GM18511 (cell line): ENCODE measurements around the gene DBNL.

ENCODE experiments used
- ATAC-seq: cut with Tn5 transposase; IDR thresholded peaks from one replicate; pipeline ENCODE4 v1.9.1; 2021; ENCODE audit warnings: mild to moderate bottlenecking, moderate library complexity; ENCODE audit not compliant: unreplicated experiment

Gene DBNL

DNA sequence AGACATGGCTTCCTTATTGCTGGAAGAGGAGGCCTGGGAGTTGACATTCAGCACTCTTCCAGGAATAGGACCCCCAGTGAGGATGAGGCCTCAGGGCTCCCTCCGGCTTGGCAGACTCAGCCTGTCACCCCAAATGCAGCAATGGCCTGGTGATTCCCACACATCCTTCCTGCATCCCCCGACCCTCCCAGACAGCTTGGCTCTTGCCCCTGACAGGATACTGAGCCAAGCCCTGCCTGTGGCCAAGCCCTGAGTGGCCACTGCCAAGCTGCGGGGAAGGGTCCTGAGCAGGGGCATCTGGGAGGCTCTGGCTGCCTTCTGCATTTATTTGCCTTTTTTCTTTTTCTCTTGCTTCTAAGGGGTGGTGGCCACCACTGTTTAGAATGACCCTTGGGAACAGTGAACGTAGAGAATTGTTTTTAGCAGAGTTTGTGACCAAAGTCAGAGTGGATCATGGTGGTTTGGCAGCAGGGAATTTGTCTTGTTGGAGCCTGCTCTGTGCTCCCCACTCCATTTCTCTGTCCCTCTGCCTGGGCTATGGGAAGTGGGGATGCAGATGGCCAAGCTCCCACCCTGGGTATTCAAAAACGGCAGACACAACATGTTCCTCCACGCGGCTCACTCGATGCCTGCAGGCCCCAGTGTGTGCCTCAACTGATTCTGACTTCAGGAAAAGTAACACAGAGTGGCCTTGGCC is 16.6 kb downstream of the DBNL start:
- ATAC-seq: no peak

DNA sequence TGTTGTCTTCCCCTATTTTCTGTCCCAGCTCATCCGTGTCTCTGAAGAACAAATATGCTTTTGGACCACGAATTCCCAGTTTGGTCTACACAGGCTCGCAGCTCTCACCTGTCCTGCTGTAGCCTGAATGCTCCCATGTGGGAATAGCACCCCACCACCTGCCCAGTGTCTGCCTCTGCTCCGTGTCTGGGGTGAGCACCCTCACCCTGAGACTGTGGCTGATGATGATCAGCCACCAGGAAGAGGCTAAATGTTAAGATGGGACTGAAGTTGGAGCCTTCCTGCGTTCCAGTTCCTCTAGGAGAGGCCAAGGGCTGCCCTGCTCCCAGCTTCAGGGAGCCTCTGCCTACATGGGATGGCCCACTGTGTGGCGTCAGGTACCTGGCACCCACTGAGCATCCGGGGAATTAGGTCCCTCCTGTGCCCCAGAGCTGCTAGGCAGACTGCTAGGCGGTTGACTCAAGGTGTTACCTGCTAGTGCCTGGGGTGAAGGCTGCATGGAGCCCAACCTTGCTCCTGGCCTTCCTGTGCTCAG is 17.2 kb downstream of the DBNL start:
- ATAC-seq: no peak

GRCh38 chr7:44062180-44062902 is 17.8 kb downstream of the DBNL start:
- ATAC-seq: no peak

DNA sequence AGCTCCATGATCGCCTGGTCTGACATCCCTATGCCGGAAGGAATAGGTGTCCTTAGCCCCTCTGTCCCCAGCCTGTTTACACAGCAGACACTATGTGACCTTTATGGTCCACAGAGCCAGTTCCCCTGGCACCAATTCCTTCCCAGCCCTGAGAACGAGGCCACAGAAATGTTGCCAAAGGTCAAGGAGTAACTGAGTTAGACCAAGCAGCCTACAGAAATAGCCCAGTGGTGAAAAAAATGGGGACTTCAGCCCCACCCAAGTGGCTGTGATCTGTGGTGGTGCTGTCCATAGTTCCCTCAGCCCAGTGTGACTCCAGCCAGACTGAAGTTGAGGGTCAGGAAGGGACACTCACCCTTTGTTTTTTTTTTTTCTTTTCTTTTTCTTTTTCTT is 18.4 kb downstream of the DBNL start:
- ATAC-seq: no peak

DNA sequence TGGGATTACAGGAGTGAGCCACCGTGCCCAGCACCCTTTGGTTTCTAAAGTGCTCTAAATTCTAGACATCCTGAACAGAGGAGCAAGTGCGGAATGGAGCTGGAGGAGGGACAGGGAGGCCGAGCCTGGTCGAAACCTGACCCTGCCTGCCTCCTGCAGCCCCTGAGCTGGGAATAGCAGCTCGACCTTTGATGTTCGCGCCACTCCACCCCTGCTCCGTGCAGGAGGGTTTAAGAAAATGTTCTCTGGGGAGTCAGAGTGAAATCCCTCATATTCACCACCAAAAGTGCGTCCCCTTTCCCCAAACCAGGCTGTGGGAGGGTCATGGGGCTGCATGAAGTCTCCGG is 19.0 kb downstream of the DBNL start:
- no peak for ATAC-seq

GRCh38 chr7:44063894-44064651 is 19.6 kb downstream of the DBNL start:
- ATAC-seq: no peak

GRCh38 chr7:44064791-44065430 is 20.4 kb downstream of the DBNL start:
- ATAC-seq: no peak

DNA sequence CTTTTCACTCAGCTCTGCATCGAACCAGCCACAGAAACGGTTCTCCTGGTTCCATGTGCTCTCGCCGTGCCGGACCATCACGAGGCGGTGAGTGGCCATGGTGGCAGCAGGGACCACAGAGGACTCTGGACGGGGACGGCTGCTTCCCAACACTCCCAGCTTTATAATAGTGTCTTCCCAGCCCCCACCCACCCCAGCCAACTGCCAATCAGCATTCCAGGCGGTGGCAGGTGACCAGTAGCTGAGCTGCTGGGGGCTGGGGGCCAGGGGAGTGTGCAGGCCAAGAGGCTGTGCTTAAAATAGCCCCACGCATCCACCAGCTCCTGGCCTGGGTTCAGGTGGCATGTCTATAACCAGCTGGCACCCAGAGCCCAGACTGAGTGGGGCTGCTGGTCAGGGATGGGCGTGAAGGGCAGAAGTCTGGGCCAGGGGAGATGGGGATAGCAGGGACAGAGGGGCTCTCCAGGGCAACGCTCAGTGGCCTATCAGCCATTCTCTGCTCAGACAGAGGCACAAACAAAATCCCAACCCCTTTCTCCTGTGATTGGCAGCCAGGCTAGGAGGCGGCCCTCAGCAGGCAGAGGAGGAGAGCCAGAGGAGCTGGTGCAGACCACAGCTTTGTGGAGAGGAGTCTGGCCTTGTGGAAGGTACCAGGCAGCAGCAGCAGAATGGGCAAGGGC is 21.1 kb downstream of the DBNL start, which contains the start of gene PGAM2:
TSS of gene PGAM2 (minus strand) at position 137 of the 680 bp plus-strand sequence. CDS start at position 99, 38 bp downstream.
- no peak for ATAC-seq

GRCh38 chr7:44066111-44066460 is 21.6 kb downstream of the DBNL start:
- no peak for ATAC-seq

- ATAC-seq: no peak
These were observed 22.1 kb downstream of the DBNL start for GRCh38 chr7:44066494-44067063.

- ATAC-seq: no peak
These were observed 22.8 kb downstream of the DBNL start for GRCh38 chr7:44067064-44067951.

GRCh38 chr7:44068054-44068453 is 23.6 kb downstream of the DBNL start:
- ATAC-seq: no peak

- no peak for ATAC-seq
These were observed 27.3 kb downstream of the DBNL start for GRCh38 chr7:44071726-44072363.

DNA sequence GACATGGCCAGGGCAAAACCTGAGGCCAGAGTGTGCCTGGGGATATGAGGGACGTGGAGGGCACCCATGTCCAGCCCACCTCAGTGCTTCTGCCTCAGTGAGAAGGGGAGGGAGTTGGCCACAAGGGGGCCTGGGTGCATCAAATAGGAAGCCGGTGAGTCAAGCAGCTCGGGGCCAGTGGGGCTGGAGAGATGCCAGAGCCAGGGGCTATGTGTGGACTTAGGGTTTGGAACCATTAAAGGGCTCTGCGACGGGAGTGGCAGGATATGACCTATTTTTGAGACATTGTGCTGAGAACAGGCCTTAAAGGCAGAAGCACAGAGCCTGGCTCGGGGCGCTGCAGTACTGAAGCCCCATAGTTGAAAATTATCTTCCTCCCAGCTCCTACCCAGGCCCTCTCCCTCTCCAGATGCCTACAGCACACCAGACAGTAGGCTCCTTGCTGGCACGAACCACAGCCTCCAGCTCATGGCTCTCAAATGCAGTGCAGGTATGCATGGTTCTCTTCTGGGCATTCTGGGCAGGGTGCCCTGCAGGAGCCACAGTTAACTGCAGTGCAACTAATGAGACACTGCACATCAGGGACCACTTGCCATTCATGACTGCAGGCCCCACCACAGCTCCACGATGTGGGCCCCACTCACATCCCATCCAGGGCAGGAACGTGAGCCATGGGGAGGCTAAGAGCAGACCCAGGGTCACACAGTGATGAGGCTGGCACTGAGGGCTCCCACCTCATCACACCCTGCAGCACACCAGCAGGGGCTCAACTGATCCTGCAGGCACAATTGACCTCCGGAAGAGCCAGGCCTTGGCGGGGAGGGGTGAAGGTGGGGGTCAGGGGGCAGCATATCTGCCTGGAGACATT is 28.1 kb downstream of the DBNL start:
- no peak for ATAC-seq

DNA sequence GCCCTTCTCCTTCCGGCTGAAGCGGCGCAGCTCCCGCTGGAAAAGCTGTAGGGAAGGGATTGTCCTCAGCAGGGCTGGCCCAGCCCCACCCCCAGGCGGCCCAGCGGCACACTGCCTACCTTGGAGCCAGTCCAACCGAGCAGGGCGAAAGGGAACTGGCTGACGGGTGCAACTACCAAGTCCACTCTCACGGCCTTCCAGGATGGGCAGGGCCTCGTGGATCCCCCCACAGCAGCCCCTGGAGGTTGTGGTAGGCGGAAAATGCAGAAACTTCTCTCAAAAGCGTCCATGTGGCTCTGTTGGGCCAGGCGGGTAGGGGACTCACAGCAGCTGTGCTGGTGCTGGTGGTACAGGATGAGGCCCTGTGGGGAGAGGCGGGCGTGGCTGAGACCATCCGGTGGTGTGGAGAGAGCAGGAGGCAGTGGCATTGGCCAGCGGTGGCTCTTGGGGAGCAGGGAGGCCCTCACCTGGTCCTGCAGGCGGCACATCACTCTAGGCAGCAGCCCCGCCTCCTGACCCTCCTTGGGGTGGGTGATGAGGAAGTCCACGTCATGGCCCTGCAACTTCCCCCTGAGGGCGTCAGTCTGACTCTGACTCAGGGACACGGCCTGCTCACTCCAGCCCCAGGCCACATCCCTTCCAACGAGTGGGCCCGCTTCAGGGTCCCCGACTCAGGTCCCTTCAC is 29.3 kb downstream of the DBNL start:
- ATAC-seq: peak; percentile 76

GRCh38 chr7:44074349-44074695 is 29.8 kb downstream of the DBNL start:
- ATAC-seq: peak; percentile 15

GRCh38 chr7:44075296-44076075 is 31.0 kb downstream of the DBNL start:
- ATAC-seq: no peak
